Uterine smooth muscle cell (primary cell): ENCODE data around the gene PPP6C. TPM values are rescaled to one million over a fixed set of nuclear protein-coding genes. Genes with fewer than 3 reads are reported as not detected.

Experiments
- total RNA-seq: library from RNA; depleted of rRNA; stranded (reverse); fragments of >200 nt; gene quantifications from 2 replicates; pipeline ENCODE4 v1.2.3, GENCODE V29; 2014

PPP6C gene
- total RNA-seq: 8.3 and 9.4 TPM in 2 replicates

DNA sequence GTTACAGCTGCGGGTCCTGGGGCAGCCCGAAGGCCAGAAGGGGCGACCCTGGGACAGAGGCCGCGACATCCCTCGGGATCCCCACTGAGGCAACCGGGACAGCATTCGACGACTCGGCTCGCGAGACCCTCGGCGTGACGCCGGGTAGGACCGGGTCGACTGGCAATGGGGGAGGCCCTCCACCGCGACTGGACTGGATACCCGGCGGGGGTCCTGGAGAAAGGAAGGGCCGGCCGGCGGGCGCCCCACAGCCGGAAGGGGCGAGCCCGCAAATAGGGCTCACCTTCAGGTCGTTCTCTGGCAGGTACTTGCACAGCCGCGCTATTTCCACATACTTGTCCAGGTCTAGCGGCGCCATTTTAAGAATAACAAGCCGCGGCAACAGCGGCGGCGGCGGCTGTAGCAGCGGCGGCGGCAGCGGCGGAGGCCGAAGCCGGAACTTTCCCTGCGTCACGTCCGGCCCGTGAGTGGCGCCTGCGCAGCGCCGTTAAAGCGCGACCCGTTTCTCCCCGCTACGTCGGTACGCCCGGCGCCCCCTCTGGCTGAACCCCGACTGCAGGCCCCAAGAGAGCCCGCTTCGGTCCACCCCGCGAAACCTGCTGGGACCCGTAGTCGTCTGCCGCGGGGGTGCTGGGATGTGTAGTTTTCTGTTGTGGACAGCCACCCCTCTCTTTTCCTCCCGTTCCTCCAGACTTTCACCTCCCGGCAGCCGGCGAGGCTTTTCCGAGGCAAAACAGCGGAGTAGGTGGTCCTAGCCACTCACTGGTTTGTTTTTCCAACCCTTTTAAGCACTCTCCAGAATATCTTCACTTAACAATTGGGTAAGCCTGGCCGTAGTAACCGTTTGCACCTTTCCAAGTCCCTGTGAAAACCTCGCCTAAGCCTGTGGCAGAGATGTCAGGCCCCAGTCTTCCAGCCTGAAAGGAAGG, at the start of gene PPP6C:
TSS of gene PPP6C (minus strand) at position 443 of the 929 bp plus-strand sequence. CDS start at position 358, 85 bp downstream.

DNA sequence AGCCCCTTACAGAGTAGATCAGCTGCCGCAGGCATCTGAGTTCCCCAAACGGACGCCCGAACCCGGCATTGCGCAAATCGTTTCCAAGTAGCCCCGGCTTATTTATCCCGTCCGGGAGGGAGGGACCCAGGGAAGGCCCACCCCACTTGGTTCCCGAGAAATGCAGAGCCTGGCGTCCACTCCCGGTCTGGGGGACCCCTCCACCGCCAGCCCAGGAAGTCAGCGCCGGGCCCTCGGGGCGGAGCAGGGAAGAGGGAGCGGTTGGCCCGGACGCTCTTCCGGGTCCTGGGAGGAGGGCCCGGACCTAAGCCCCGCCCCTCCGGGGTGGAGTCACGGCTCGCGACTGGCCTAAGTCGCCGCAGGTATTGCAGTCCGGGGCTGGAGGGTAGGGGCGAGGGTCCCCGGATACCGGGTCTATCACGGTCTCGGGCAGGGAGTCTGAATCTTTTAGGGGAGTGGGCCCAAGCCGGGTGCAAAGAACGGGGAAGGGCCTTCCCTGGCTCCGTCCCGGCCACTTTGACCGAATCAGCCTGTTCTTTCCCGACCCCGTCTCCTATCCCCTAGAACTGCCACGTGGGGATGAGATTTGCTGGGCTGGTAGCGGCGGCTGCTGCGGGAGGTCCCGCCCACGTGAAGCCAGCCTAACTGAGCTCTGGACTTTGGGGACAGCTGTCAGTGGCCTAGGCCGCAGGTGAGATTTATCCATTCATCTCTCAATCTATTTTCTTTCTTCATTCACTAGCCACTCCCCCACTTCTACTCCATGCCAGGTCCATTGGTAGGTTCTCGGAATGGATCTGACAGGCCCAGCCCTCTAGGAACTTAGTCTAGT, 10.8 kb upstream of the PPP6C start, which contains the start of gene RABEPK:
TSS of gene RABEPK (plus strand) at position 327 of the 832 bp plus-strand sequence. CDS start 2,472 bp downstream, outside the sequence.

DNA sequence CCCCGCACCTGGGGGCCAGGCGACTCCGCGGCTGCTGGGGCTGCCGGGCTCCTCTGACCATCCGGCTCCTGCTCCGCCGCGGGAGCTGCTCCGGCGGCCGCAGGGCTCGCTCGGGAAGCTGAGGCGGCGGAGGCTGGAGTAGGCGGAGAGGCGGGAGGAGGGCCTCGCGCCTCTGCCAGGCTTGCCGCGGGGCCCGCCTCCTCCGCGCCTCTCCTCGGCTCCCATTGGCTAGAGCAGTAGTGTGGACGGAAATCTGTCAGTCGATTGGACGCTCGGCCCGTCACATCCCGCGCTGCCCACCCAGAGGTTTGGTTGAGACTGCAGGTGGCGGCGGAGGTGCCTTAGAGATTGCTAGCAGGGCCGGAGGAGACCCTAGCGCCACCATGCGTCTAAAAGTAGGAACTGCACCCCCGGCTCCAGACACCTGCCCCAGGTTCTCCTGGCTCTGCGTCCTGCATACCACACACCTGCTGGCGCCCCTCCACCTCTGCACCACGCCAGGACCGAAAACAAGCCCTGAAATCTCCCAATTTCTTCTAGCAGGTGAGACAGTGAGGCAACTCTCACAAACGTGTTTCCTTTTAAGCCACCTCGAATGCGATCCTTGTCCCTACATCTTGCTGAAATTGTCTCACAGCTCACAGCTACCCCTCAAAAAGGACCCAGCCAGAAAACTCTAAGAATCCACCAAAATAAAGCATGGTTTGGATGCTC, 46.1 kb downstream of the PPP6C start, which contains the start of gene SCAI:
TSS of gene SCAI (minus strand) at position 152 of the 714 bp plus-strand sequence. CDS start at position 61, 91 bp downstream.

Other genes starting within 250 kb of the PPP6C start
- 13.1 and 16.0 TPM in 2 replicates for gene GOLGA1, start 248.7 kb downstream of the PPP6C start, total RNA-seq
- gene SCAI, start 46.3 kb downstream of the PPP6C start, total RNA-seq: 13.3 and 22.6 TPM in 2 replicates
- 32.1 and 35.3 TPM in 2 replicates for gene RABEPK, start 10.7 kb upstream of the PPP6C start, total RNA-seq
- gene HSPA5, start 51.5 kb upstream of the PPP6C start, total RNA-seq: 406 and 1,094 TPM in 2 replicates
- 53.5 and 63.9 TPM in 2 replicates for gene GAPVD1, start 72.0 kb upstream of the PPP6C start, total RNA-seq